ENCODE data around the gene FAM170B. TPM values are rescaled to one million over a fixed set of nuclear protein-coding genes. Genes with fewer than 3 reads are reported as not detected.

FAM170B gene
- total RNA-seq, 1 experiment from 2014 or later, result not detected

DNA sequence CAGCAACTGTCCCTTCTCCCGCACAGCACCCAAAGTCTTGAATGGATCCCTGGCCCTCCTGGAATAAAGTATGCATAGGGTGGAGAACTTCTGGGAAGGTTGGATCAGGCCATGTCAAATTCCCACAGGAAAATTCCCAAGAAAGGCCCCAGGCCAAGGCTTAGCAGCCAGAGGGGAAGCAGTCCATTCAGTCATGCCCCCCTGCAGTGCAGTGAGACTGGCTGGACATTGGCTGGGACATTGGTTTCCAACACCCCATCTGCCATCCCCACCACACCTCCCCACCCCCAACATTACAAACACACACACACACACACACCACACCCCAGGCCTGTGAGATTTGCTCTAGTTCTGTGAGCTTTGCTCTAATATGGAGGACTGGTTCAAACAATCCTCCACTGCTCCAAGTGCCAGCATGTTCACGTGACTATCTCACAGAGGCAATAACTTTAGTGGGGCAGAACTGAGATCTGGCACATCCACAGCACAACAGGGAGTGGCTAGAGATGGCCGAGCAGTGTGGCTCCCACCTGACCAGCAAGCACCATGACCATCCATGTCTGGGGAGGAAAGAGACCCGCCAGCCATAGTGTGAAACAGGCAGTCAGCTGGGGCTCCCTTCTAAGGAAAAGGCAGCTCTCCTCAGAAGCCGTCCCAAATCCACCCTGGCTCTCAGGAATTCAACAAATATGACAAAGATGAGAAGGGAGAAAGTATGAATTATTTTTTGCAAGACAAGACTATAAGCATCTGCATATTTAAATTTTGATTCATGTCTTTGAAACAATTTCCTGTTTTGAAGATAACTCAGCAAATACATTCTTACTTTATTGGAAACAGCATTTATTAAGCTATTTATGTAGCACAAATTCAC is 6.7 kb upstream of the FAM170B start:
- H3K4me3 ChIP-seq, result no peak overlapping the region

DNA sequence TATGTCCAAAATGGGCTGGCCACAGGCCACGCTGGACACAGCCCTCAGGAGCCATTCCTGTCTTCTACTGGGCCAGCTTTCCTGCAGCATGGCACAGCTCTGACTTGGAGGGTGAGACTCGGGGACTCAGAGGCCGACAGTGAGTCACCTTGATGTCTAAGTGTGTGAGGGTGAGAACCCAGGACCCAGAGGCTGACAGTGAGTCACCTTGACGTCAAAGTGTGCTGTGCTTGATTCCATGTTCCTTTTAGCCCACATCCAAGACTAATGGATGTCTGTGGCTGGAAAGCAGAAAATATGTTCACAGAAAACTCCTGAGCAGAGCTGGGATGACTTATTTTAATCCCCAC is 6.0 kb upstream of the FAM170B start:
- Histone ChIP-seq H3K36me3 (no peaks in the 10 kb centered on the region), H3K4me3 (no peak overlapping the region), H3K27me3 (no peaks in the 10 kb centered on the region), H3K9me3 (no peaks in the 10 kb centered on the region)
- peak; percentile 90 for DNase-seq

More for the DNA sequence above, 6.7 kb upstream of the FAM170B start:
- no peaks in the 10 kb centered on the region for H3K27me3 ChIP-seq
- no peaks in the 10 kb centered on the region for H3K36me3 ChIP-seq
- peak; percentile 14 for DNase-seq
- H3K9me3 ChIP-seq, result no peaks in the 10 kb centered on the region

DNA sequence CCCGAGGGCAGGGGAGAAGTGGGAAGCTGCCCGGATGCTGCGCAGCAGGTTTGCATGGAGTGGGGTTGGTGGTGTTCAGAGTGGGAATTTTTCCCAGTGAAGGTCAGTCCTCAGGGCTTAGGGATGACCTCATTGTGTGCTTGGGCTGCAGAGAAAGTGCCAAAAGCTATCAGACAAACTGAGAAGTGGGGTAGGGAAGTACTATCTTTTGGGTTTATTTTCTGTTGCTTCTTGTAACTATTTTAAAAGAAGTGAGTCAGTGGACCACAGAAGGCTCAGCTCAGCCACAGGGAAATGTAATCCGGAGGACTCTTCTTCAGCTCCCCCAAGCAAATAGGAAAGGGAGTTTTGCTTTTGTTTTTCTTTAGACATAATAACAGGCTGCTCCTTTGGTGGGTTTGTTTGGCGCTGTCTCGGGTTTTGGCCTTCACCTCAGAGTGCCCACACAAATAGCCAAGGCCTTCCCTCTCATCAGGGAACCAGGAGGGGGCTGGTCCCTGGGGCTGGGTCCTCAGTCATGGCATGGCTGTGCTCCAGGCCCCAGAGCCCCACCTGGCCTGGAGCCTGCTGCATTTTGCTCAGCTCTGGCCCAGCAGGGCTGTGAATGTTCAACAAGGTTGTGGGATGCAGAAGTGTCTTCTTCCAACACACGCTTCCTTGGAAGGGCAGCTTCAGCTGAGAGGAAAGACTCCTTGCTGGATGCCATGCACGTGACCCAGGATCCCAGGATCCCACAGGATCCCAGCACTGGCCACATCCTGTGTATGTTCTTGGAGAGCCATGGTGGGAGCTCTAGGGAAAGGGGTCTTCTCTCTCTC is 5.4 kb upstream of the FAM170B start:
- Histone ChIP-seq H3K9me3 (no peaks in the 10 kb centered on the region), H3K4me3 (no peak overlapping the region), H3K27me3 (no peaks in the 10 kb centered on the region), H3K36me3 (no peaks in the 10 kb centered on the region)
- DNase-seq, result peak; percentile 77

DNA sequence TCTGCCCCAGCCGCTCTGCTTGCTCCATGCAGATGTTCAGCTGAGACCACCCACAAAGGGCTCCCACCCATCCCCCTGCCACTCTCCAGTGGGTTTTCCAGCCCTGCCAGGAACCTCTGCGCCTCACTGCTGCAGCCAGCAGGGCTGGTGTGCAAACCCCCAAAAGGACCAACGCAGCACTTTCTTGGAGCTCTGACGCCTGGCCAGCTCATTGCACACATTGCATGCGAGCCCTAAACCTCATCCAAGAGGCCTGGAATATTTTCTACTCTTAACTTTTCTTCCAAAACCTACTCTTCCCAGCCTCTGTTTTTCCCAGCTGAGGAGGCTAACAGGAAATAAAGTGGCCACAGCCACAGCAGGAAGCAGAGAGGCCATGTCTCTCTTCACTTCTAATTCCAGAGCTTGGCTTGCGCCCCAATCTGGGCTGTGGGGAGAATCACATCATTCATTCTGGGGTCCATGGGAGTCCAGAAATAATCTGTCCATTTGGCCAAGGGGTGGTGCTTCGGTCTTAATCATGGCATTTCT is 4.6 kb upstream of the FAM170B start:
- H3K4me3 ChIP-seq, result no peak overlapping the region
- no peaks in the 10 kb centered on the region for H3K36me3 ChIP-seq
- no peaks in the 10 kb centered on the region for H3K9me3 ChIP-seq
- H3K27me3 ChIP-seq, result no peaks in the 10 kb centered on the region
- peak; percentile 75 for DNase-seq

DNA sequence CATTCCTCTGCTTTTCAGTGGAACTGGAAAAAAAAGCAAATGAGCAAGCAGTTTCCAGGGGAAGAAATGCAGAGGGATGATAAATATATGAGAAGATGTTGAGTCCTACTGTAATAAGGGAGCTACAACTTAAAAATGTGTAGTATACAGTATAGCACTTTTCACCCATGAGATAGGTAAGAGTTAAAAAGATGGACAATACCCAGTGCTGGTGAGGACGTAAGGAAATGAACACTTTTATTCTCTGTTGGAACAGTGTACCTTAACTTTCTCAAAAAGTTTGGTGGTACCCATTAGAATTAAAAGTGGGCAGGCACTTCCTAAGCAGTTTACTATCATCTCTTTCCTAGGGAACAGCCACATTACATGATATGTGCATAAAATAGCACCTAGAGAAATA is 2.7 kb upstream of the FAM170B start:
- no peak overlapping the region for H3K4me3 ChIP-seq
- no peak for DNase-seq
- H3K36me3 ChIP-seq, result no peaks in the 10 kb centered on the region
- no peaks in the 10 kb centered on the region for H3K27me3 ChIP-seq
- H3K9me3 ChIP-seq, result no peaks in the 10 kb centered on the region

DNA sequence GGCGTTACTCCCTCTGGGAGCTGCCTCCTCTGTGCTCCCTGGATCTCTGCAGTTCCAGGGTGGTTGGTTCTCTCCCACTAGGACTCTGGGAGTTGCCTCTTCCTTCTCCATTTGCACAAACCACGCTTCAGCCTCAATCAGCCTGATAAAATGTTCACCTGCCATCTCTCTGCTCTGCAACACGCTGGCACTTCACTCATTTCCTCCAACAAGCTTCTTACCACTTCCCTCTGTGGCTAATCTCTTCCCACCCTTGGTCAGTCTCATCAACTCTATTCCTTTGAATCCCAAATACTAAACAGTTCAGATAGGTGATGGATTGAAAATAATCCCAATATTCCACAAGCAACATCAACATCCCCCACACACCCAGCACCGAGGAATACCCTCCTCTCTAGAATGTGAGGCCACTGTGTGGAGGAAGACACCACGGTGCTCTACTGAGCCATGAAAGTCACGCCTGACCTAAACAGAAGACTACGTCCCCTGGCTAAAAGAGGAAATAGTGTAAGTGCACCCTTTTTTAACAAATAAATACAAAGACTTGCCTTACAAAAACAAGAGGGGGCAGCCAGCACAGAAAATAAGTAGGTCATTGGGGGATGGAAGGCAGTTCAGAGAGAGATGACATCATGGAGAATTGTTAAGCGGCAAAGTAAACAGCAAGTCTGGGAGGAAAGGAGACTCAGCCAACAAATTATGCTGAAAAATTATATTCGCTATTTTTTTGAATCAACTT is 1.9 kb upstream of the FAM170B start:
- Histone ChIP-seq H3K4me3 (no peak overlapping the region), H3K9me3 (no peaks in the 10 kb centered on the region), H3K27me3 (no peaks in the 10 kb centered on the region), H3K36me3 (no peaks in the 10 kb centered on the region)
- DNase-seq, result no peak

DNA sequence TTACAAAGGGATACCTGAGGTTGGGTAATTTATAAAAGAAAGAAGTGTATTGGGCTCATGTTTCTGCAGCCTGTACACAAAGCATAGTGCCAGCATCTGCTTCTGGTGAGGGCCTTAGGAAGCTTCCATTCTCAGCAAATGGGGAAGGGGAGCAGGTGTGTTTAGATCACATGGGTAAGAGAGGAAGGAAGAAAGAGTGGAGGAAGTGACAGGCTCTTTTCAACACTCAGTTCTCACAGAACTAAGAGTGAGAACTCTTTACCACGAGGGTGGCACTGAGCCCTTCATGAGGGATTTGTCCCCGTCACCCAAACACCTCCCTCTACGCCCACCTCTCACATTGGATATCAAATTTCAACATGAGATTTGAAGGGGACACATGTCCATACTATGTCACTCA is 506 bp upstream of the FAM170B start:
- no peak for DNase-seq
- H3K9me3 ChIP-seq, result no peaks in the 10 kb centered on the region
- no peaks in the 10 kb centered on the region for H3K27me3 ChIP-seq
- H3K4me3 ChIP-seq, result no peak overlapping the region
- H3K36me3 ChIP-seq, result no peaks in the 10 kb centered on the region

DNA sequence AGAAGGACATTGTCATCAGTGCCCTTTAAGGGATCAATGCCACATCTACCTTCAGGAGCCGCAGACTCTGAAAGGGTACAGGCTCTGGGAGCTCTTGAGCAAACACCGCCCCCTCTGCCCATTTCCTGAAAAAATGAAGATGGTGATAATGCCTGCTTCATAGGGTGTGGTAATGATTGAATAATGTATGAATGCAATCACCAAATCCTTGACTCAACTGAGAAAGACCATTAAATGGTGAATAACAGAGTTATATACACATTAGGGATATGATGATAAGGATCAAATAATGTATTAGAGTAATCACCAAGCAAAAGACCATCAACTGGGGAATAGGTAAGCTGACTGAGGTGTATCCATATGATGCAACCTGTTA is 1.5 kb downstream of the FAM170B start:
- Histone ChIP-seq H3K27me3 (no peaks in the 10 kb centered on the region), H3K36me3 (no peaks in the 10 kb centered on the region), H3K4me3 (no peak overlapping the region), H3K9me3 (no peaks in the 10 kb centered on the region)
- DNase-seq, result no peak

DNA sequence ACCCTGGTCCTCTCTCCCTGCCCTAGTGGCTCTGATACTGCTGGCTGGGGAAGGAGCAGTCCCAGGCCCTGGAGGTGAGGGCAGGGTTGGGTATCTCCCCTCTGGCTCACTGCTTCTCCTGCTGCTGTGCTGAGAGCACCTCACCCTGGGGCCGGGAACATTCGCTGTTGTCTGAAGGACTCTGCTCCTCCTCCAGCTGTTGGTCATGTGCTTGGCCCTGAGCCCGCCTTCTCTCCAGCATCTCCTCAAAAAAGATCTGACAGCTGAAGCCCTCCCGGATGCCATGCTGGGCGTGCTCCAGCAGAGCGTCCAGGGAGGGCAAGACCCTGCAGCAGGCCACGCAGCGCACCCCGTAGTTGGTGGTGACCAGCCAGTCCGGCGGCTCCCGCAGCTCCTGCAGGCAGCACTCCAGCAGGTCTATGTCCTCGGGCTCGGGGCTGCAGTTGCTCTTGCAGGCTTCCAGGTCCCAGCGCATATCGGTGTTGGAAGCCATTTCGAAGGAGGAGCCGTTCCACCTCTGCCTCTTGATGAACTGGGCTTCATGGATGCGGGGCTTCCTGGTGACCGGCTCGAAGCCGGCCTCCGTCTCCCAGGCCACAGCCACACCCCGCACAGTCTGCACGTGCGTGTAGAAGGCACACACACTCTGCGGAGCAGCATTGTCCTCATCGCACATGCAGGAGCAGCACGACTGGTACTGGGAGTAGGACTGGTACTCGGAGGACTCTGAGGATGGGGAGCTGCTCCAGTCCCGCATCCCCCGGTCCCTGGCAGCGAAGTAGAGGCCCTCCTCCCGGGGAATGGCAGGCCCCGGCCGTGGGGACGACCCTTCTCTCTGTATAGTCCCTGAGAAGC is 2.1 kb downstream of the FAM170B start:
- no peaks in the 10 kb centered on the region for H3K9me3 ChIP-seq
- H3K27me3 ChIP-seq, result no peaks in the 10 kb centered on the region
- H3K36me3 ChIP-seq, result no peaks in the 10 kb centered on the region
- H3K4me3 ChIP-seq, result no peak overlapping the region
- DNase-seq, result no peak

DNA sequence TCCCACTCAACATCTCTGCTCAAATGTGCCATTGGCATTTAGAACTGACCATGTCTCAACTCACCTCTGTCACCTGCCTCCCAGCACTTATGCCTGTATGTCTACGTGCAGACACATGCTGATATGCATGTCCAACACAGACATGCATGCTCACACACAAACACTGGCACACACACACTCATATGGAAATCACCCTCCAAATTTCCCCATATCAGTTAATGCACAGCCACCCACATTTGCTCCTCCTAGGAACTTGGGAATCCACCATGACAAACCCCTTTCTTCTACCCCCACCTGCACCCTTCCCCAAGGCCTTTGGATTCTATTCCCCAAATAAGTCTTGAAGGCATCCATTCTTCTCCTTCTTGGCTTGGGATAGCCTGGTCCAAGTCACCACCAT is 4.4 kb downstream of the FAM170B start:
- H3K27me3 ChIP-seq, result no peaks in the 10 kb centered on the region
- H3K4me3 ChIP-seq, result no peak overlapping the region
- 0 out of 2 replicates have a peak, but pooled peaks cover 2% of the 10 kb centered on the region for H3K9me3 ChIP-seq
- no peaks in the 10 kb centered on the region for H3K36me3 ChIP-seq
- no peak for DNase-seq

DNA sequence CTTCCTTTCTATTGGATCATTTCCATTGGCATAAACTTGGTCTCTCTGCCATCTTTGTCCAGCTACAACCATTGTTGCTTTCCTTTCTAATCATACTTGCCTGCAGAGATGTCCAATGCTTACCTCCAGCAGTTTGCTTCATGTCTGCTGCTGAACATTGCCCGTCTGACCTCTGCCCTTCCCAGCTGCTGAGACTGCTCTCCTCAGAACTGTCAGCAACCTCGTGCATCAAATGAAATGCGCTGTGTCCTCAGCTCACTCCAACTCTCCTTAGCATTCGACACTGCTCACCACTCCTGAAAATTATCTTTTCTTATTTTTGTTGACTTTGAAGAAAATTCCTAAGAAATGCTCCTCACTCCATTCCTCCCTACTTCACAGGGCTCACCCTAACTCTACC is 5.0 kb downstream of the FAM170B start:
- Histone ChIP-seq H3K27me3 (no peaks in the 10 kb centered on the region), H3K9me3 (0 out of 2 replicates have a peak, but pooled peaks cover 2% of the 10 kb centered on the region)

DNA sequence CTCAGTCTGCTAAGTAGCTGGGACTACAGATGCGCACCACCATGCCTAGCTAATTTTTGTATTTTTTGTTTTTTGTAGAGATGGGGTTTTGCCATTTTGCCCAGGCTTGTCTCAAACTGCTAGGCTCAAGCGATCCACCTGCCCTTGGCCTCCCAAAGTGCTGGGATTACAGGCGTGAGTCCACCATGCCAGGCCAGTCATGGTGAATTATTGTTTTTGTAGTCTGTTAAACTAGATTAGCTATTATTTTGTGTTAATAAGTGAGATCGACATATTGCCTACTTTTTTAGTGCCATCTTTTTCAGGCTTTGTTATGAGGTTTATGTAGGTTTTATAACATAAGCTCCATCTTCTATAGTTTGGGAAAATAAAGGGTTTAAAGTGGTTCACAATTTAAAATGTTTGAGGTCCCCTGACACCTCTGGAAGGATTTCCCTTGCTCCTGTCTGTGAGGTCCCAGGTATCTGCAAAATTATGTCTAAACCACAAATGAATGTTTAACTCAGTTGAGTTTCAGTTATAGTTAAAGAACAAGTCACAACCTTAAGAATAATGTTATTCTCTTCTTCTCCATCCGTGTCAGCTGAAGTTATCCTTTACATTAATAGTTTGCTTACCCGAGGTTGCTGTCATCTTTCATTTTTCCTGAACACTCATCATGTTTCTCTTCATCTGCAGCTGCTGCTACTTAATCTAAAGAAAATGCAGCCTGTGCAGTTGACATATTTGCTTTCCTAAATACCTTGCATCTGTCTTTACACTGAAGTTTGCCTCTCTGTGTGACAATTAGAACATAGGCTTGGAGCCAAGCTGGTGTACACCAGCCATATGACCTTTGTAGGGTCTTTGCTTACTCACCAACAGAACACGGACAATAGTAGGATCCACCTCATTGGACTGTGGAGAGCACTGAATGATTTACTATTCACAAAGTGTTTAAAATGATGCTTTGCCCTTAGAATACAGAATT is 9.6 kb downstream of the FAM170B start:
- Histone ChIP-seq H3K4me3 (no peak overlapping the region), H3K9me3 (0 out of 2 replicates have a peak, but pooled peaks cover 2% of the 10 kb centered on the region), H3K27me3 (no peaks in the 10 kb centered on the region)

More for the DNA sequence above, 5.0 kb downstream of the FAM170B start:
- Histone ChIP-seq H3K36me3 (no peaks in the 10 kb centered on the region), H3K4me3 (no peak overlapping the region)
- DNase-seq, result no peak

DNA sequence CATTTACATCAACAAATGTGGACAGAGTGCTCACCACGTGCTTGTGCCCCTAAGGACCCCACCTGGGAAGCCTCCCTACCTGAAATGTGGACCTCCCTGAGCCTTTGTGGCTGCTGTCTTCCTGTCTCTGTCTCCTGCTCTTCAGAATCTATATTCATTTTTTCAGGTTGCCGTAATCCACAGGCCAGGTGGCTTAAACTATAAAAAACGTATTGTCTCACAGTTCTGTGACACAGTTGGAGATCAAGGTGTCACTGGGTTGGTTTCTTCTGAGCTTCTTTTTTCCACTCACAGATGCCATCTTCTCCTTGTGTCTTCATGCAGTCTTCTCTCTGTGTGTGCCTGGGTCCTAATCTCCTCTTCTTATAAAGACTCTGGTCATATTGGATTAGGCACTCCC is 12.9 kb downstream of the FAM170B start:
- Histone ChIP-seq H3K9me3 (0 out of 2 replicates have a peak, but pooled peaks cover 2% of the 10 kb centered on the region), H3K36me3 (no peaks in the 10 kb centered on the region), H3K4me3 (no peak overlapping the region), H3K27me3 (no peaks in the 10 kb centered on the region)
- DNase-seq, result no peak

More for the DNA sequence above, 9.6 kb downstream of the FAM170B start:
- DNase-seq, result no peak
- H3K36me3 ChIP-seq, result no peaks in the 10 kb centered on the region

DNA sequence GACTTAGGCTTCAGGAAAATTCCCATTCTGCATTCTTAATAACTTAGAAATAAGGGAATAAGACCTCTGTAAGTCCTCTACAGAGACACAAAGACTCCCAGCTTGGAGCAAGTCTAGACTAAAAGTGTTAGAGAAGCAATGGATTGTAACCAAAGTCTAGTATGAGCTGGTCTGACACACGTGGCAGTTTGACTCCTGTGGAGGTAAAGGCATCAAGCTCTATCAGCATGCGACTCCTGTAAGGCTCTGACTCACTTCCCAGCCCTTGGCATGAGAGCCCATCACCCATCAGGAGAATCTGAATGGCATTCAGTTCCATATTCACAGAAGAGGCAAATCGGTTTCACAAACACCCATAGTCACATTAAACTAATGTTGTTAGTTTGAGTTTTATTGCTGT is 14.1 kb downstream of the FAM170B start:
- Histone ChIP-seq H3K36me3 (no peaks in the 10 kb centered on the region), H3K27me3 (no peaks in the 10 kb centered on the region), H3K4me3 (no peak overlapping the region), H3K9me3 (no peaks in the 10 kb centered on the region)
- DNase-seq, result peak; percentile 56

Data from MG63 (cell line).